Dermis microvascular lymphatic vessel endothelial cell (primary cell): ENCODE data around the gene ADORA1. TPM values are rescaled to one million over a fixed set of nuclear protein-coding genes. Genes with fewer than 3 reads are reported as not detected.
A peak's percentile ranks its signal among the peaks of the same experiment; 100 is the strongest.

Source experiments
- DNase-seq, 2 donors: peaks; one replicate each; pipeline versions ENCODE4 v3.0.0 to v3.0.0-alpha.2; 2010; ENCODE audit warnings: low read depth in 2 of 2
- total RNA-seq: library from RNA; depleted of rRNA; stranded (reverse); fragments of >200 nt; gene quantifications from 2 replicates; pipeline ENCODE4 v1.2.1, GENCODE V29; 2014

ADORA1 gene
- total RNA-seq, 1 donor from 2014 or later: not detected

DNA sequence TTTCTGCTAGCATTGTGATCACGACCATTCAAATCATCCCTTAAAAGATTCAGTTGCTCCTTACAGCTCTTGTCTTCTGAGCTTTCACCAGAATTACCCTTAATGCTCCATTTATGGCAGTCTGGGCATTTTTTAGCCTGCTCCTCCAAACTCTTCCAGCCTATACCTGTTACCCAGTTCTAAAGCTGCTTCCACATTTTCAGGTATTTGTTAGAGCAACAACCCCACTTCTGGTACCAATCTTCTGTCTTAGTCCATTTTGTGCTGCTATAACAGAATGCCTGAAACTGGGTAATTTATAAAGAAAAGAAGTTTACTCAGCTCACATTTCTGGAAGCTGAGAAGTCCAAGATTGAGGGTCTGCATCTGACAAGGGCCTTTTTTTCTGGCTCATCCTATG lies 30.9 kb downstream of the ADORA1 start:
- DNase-seq: no peak

GRCh38 chr1:203158960-203159665 lies 31.6 kb downstream of the ADORA1 start:
- DNase-seq: no peak

DNA sequence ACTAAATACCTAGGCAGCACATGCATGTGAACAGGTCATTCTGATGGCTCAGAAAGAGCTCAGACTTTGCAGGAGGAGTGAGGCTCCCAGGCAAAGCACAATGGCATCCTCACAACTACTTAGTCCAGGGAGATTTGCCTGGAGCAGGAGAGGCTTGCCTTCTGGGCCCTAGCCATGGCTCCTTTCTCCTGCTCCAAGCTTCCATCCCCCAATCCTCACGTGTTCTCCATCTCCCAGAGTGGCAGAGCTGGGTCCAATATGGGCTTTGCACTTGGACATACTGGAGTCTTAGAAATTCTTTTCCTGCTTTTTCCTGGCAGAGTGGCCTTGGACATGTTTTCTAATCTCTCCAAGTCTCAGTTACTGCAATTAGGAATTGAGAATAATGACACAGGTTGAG lies 32.3 kb downstream of the ADORA1 start:
- DNase-seq: no peak

- DNase-seq: no peak
Measured at GRCh38 chr1:203161175-203161574, 33.6 kb downstream of the ADORA1 start.

DNA sequence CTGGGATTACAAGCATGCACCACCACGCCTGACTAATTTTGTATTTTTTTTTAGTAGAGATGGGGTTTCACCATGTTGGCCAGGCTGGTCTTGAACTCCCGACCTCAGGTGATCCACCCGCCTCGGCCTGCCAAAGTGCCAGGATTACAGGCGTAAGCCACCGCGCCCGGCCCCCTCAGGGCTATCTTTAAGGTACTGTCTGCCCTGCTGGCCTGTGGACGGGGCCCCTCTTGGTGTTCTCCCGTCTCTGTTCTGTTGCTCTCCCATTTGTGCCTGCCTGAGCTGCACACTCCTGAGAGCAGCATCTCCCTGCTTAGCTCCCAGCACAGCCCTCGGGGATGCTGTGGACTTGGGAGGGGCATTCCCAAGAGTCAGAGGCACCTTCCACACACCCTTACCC lies 34.2 kb downstream of the ADORA1 start:
- no peak for DNase-seq

- DNase-seq: no peak
Measured at GRCh38 chr1:203162403-203162802, 34.9 kb downstream of the ADORA1 start.

- no peak for DNase-seq
Measured at GRCh38 chr1:203163891-203164635, 36.5 kb downstream of the ADORA1 start.

- DNase-seq: no peak
Measured at GRCh38 chr1:203165101-203165799, 37.7 kb downstream of the ADORA1 start.

GRCh38 chr1:203165800-203166161 lies 38.3 kb downstream of the ADORA1 start:
- no peak for DNase-seq

DNA sequence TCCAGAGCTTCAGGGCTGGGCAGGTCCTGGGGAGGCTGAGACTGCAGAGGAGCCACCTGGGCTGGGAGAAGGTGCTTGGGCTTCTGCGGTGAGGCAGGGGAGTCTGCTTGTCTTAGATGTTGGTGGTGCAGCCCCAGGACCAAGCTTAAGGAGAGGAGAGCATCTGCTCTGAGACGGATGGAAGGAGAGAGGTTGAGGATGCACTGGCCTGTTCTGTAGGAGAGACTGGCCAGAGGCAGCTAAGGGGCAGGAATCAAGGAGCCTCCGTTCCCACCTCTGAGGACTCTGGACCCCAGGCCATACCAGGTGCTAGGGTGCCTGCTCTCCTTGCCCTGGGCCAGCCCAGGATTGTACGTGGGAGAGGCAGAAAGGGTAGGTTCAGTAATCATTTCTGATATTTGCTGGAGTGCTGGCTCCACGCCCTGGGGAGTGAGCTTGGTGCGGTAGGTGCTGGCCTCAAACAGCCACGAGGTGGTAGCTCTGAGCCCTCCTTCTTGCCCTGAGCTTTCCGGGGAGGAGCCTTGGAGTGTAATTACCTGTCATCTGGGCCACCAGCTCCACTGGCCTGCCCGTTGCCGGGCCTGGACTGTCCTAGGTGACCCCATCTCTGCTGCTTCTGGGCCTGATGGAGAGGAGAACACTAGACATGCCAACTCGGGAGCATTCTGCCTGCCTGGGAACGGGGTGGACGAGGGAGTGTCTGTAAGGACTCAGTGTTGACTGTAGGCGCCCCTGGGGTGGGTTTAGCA lies 38.8 kb downstream of the ADORA1 start:
- DNase-seq: no peak

GRCh38 chr1:203167026-203167912 lies 39.7 kb downstream of the ADORA1 start:
- no peak for DNase-seq

GRCh38 chr1:203167913-203168200 lies 40.3 kb downstream of the ADORA1 start:
- no peak for DNase-seq

DNA sequence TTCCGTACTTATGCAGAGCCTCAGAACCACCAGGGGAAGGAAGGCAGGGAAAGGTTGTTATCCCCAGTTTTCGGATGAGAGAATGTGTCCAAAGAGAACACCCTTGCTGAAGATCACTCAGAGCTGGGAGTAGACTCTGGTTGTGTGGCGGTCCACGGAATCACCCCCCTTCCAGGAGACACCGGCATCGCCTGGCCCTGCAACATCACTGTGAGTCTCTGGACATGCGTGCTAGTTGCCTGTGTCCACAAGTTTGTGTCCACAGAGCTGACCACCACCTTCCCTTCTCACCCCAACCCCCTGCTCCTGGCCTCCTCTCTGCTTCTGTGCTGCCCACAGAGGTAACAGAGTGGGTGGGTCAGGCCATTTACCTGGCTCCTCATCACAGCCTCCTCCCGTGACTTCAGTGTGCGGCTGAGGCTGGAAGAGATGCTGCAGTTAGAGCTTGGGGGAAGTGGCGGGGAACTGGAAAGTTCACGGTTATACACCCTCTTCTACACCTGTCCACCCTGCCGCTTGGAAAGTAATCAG lies 40.8 kb downstream of the ADORA1 start:
- no peak for DNase-seq

DNA sequence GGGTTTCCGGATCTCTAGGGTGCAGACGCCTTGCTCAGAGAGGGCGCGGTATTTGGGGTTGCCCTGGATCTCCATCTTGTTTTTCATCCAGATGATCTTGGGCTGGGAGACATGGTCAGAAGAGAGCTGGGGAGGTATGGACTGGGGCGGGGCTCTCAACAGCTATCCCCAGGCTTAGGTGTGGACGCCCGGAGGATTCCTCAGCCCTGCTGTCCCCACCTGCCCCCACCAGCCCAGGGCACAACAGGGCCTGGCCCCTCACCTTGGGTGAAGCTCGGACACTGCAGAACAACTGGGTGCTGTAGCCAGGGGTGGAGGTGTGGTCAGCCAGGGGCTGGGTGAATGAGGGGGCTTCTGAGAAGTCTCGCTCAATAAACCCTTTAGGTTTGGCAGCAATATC lies 41.5 kb downstream of the ADORA1 start:
- no peak for DNase-seq

DNA sequence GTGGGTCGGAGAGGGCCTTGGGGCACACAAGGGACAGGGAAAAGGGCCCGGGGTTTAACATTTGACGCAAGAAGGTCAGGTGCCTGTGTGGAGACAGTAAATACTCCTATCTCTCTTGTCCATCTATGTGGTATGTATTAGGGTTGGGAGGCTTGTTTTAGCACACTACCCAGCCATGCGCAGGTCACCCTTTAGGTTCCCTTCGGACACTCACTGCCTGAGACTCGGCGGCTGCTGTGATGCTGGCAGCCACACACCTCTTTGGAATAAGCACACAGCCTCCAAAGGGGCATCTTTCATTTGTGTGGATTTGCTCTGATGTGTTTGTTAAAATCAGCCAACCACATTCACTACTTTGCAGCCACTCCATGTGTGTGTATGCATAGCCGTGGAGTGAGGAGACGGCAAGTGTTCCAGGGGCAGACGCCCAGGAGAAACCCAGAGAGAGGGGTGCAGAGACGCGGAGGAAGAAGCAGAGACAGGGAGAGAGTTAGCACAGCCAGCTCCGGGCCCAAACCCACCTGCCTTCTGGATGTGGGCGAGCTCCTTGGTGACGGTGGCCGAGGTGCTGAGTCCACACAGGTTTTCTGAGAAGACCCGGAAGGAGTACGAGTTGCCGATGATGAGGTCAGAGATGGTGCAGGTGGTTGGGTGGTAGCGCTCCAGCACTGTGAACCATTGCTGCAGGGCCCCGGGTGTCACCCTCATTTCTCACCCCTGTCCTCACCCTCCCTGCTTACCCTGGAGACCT lies 42.4 kb downstream of the ADORA1 start:
- DNase-seq: no peak

- no peak for DNase-seq
Measured at GRCh38 chr1:203170625-203171330, 43.3 kb downstream of the ADORA1 start.

GRCh38 chr1:203171341-203172183 lies 44.0 kb downstream of the ADORA1 start:
- no peak for DNase-seq

DNA sequence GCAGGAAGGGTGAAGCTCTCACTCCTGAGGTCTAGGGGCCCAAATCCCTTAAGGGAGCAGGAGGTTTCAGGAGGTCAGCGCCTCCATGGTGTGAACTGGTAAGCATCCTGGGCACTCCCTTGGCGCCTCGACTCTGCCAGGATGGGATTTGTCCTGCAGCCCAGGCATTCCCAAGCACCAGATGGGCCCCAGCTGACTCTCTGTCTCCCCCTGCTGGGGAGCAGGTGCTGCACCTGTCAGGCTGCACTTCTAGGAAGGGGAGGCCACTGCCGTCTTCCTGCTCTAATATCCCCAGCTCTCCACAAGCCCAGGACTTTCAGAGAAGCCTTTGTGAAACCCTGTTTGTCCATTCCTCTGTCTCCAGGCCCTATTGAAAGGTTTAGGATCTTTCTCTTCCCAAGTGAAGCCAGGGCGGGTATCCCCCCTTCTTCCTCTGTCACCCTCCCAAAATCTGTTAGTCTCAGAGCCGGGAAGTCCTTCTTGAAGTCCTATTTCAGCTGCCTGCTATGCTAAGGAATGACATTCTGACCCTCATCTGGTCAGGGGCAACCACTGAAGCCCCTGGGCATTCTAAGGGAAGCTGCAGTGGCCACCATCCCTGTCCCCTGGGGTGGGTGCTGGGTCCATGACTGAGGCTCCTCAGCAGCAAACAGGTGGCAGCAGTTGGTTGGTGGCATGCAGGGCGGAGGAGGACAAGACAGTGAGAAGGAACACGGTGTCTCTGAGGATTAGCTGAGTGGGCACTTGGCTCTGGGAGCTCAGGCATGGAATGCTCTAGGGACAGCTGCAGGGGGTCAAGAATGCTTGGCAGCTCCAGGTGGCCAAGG lies 44.9 kb downstream of the ADORA1 start:
- peak; percentile 15 to 53 for DNase-seq
